GM21360 (cell line): Measurements from ENCODE around the gene GSTM4.

Experiments
- ATAC-seq: cut with Tn5 transposase; IDR thresholded peaks from one replicate; pipeline ENCODE4 v1.9.1; 2021; ENCODE audit warnings: mild to moderate bottlenecking, moderate library complexity; ENCODE audit not compliant: unreplicated experiment

The GSTM4 gene

DNA sequence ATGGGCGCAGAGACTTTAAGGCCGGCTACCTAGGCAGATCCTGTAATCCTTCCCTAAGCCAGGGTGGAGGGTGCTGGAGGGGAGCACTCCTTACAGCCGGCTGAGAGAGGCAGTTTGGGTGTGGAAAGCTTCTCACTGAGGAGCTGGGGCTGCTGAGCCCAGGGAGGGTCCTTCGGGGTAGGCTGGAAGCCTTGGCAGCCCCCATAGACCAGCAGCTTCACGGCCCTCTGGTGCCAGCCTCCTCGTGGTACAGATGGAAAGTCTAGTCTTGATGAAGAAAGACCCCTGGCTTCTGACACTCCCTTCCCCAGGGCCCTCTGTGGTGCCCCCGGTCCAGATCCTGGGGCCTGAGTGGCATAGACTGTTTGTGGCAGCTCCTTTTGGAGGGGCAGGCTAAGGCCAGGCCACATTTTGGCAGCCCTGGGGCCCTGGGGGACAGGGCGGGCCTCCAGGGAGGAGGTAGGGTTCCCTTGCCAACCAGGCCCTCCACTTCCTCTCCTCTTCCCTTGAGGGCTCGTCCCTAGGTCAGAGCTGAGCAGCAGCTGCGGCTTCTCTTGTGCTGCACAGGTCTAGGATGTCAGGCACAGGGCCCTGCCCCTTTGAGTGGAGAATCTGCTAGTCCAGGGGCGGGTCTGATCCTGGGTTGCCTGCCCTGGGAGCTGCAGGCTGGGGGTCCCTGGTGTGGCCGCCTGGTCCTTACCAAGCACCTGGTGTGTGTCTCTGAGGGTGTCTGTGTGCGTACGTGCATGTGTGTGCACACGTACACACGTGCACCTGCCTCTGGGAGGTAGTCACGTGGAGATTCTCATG is 31.5 kb upstream of the GSTM4 start:
- no peak for ATAC-seq

DNA sequence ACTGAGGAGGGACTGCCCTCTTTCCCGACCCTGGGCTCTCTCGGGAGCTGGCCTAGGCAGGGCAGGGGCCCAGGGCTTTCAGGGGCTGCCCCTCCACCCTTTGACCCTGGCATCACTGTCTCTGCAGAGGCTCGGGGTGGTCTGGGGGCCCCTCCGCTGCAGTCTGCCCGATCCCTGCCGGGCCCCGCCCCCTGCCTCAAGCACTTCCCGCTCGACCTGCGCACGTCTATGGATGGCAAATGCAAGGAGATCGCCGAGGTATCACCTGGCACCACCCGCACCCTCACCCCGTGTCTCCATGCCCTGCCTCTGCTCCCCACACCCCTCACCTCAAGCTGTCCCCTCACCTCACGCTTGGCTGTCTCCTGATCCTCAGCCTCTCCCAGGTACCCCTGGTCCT is 30.7 kb upstream of the GSTM4 start:
- no peak for ATAC-seq

DNA sequence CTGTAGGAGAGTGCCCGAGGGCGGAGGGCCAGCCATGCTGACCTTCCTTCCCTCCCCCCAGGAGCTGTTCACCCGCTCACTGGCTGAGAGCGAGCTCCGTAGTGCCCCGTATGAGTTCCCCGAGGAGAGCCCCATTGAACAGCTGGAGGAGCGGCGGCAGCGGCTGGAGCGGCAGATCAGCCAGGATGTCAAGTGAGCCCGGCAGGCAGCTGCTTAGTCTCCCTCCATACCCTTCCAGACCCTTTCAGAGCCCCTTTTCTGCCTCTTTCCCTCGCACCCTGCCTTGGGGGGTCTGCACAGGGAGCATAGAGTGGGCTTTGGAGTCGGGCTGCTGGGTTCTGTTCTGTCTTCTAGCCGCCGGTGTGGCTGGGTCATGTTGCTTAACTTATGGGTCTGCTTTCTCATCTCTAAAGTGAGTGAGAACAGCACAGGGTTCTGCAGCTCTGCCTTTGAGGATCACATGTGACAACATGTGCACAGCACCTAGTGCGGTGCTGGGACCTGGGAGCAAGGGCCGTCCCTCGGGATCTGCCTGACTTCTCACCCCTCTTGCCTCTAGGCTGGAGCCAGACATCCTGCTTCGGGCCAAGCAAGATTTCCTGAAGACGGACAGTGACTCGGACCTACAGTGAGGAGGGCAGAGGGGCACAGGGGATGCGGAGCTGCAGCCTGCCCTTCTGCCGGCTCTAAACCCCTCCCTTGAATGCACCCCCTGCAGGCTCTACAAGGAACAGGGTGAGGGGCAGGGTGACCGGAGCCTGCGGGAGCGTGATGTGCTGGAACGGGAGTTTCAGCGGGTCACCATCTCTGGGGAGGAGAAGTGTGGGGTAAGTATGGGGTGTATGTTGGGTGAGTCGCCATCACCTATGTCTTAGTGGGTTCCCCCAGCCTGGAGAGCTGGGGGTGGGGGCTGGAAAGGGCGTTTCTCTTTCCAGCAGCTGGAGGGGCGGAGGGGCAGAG is 30.0 kb upstream of the GSTM4 start:
- ATAC-seq, result no peak

DNA sequence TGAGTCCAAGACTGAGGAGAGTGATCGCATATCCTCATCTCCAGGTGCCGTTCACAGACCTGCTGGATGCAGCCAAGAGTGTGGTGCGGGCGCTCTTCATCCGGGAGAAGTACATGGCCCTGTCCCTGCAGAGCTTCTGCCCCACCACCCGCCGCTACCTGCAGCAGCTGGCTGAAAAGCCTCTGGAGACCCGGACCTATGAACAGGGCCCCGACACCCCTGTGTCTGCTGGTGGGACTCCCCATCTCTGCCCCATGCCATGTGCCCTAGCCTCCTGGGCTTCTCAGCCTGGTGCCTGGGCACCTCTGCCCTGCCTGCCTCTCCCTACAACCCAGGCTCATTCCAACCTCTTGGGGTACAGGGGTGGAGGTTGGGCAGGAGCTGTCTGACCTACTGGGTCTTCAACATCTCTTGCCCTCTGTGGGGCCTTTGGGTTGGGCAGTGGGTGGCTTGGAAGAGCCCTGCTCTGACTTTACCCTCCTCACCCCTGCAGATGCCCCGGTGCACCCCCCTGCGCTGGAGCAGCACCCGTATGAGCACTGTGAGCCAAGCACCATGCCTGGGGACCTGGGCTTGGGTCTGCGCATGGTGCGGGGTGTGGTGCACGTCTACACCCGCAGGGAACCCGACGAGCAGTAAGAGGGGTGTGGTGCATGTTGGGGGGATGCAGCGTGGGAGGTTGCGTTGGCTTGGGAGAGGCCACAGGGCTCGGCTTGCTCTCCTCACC is 29.1 kb upstream of the GSTM4 start:
- no peak for ATAC-seq

DNA sequence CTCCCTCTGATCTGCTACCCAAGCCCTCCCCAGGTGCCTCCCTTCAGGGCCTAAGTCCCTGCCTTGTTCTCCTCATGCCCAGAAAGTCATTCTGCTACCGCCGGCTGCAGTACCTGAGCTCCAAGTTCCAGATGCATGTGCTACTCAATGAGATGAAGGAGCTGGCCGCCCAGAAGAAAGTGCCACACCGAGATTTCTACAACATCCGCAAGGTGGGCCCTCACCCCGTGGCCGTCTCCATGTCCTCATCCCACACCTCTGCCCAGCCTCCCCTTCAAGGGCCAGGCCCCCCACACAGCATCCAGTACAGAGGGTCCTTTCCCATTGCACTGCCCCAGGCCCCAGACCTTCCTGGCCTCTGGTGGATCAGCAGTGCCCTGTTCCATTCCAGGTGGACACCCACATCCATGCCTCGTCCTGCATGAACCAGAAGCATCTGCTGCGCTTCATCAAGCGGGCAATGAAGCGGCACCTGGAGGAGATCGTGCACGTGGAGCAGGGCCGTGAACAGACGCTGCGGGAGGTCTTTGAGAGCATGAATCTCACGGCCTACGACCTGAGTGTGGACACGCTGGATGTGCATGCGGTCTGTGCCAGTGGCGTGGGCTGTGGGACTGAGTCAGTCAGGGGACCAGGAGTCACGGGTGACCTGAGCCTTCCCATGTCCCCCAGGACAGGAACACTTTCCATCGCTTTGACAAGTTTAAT is 28.1 kb upstream of the GSTM4 start:
- no peak for ATAC-seq

DNA sequence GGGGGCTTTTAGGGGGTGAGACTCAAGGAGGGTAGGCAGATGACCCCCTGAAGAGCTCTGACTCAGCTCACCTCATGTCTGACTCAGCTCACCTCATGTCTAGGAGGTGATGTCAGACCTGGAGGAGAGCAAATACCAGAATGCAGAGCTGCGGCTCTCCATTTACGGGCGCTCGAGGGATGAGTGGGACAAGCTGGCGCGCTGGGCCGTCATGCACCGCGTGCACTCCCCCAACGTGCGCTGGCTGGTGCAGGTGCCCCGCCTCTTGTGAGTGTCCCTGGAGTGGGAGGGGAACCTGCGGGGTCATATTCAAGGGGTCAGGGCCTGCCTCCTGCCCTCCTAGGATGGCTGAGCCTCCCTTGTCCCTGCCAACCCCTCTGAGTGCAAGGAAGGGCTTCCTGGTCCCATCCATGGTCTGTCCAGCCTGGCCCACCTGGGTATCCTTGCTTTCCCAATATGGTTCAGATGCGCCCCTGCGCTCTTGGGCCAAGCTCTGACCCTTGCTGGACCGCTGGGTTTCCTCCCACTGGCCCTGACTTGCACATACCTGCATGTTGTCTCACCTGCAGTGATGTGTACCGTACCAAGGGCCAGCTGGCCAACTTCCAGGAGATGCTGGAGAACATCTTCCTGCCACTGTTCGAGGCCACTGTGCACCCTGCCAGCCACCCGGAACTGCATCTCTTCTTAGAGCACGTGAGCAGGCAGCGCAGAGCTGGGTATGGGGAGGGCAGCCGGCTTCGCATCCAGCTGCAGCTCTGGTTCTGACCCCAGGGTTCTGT is 27.2 kb upstream of the GSTM4 start:
- ATAC-seq, result no peak

DNA sequence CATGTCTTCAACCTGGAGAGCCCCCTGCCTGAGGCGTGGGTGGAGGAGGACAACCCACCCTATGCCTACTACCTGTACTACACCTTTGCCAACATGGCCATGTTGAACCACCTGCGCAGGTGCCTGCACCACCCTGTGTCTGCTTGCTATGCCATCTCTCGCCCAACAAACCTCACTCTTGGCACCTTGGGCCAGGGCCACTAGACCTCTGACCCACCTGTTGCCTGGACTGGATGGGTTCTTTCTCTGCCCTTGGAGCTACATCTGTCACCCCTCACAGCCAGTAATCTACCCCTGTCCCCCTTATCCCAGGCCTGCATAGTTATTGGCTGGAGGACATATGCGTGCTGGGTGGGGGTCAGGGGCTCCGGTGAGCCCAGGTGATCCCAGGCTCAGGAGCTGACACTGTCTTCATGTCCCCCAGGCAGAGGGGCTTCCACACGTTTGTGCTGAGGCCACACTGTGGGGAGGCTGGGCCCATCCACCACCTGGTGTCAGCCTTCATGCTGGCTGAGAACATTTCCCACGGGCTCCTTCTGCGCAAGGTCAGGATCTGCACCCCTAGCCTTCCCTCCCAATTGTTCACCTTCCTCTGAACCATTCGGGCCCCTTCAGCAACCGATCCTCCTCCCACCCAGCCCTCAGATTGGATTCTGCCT is 26.4 kb upstream of the GSTM4 start:
- ATAC-seq, result no peak

DNA sequence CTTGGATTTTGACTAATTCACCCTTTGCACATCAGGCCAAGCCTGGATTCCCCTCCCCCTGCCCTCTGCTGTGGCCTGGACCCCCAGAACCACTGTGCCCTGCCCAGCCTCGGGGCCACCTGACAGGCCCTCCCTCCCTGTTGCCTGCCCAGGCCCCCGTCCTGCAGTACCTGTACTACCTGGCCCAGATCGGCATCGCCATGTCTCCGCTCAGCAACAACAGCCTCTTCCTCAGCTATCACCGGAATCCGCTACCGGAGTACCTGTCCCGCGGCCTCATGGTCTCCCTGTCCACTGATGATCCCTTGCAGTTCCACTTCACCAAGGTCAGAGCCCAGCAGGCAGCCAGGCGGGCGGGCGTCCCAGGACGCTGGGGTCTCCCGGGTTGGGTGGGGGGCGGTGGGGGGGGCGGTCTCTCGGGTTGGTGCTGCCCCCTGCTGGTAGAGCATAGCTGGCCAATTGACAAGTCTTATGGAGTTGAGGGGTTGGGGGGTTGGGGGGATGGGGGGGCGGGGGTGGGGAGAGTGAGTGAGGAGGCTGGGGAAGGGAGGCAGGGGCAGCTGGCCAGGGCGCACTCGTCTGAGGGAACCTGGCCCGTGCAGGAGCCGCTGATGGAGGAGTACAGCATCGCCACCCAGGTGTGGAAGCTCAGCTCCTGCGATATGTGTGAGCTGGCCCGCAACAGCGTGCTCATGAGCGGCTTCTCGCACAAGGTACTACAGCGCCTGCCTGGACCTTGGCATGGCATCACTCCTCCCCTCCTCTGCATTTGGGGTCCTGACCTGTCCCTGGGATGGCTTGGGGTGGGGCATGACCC is 25.6 kb upstream of the GSTM4 start:
- ATAC-seq, result no peak

DNA sequence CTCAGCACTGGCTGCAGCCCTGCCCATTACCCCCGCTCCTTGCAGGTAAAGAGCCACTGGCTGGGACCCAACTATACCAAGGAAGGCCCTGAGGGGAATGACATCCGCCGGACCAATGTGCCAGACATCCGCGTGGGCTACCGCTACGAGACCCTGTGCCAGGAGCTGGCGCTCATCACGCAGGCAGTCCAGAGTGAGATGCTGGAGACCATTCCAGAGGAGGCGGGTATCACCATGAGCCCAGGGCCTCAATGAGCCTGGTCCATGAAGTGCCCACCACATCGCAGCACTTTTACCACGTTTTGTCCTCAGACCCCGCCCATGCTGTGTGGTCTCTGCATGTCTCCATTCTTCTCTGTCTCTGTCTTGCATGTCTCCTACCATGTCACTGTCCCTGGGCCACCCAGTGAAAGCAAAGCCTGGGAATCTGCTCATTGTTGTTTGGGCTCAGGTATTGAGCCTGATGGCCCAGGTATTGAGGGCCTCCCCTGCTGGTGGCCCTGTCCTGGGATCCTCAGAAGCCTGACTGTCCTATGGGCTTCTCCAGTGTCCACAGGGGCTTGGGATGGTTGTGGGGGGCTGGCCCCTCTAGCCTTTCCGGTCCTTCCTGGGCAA is 24.9 kb upstream of the GSTM4 start:
- ATAC-seq, result no peak

DNA sequence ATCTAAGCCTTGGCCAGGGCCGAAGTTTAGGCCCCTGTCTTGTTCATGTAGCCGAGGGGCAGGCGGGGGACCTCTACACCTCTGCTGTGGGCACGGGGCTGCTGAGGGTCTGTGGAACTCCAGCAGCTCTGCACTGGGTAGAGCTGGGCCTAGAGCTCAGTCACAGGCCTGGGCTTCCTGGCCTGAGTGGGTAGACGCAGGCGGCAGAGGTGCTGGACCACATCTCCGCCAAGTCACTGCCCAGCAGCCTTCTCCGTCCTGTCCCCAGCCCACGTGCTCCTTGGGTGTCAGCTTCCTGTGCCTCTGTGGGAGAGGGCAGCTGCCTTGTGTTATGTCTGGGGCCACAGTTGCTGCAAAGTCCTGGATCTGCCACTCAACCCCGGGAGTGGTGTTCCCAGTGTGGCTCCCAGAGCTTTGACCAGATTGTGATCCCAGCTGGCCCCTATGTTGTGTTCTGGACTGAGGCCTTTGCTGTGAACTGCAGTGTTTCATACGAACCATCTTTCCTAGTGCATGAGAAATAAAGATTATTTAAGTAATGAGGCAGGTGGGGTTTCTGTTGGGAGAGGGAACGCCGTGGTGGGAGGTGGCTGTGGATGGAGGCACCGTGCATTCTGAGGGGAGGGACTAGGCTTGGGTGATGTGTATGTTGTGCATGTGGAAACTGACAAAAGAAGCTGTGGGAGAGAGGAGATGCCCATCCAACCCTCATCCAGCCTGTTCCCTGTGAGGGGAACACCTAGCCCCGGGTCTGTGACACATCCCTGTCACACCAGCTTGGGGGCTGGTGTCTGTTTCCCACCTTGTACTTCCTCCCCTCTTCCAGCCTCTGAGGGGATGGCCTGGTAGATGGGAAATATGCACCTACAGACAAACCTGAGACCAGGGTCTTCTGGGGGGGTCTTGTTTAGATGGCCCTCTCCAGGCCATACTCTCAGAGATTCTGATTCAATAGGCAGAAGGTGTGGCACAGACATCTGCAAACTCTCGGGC is 24.1 kb upstream of the GSTM4 start:
- ATAC-seq, result no peak

DNA sequence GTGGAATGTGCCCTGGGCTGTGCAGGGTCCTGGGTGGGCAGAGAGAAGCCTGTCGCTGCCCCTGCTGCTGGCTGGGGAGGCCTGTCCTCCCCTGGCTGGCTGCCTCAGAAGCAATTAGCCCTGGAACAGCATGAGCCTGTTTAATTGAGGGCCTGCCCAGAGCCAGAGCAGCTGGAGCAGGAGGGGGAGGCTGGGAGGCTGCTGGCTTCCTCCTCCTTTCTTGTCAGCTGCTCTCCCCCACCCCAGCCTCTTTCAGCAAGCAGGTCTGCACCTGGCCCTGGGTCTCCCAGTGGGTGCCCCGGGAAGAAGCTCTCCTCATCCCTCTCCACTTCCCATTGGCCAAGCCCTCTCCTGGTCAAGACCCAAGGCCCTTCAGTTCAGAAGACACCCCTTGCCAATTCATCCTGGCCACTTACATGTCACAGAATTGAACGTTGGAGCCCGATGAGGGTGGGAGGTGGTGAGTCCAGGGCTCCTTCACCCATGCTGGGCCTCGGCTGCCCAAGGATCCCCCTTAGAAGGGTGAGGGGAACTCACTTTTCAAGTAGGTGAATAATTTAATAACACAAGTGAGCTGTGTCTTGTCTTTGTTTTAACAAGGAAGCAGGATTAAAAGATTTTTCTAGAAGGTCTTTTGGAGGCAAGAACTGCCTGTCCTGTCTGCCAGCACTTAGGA is 23.1 kb upstream of the GSTM4 start:
- no peak for ATAC-seq

DNA sequence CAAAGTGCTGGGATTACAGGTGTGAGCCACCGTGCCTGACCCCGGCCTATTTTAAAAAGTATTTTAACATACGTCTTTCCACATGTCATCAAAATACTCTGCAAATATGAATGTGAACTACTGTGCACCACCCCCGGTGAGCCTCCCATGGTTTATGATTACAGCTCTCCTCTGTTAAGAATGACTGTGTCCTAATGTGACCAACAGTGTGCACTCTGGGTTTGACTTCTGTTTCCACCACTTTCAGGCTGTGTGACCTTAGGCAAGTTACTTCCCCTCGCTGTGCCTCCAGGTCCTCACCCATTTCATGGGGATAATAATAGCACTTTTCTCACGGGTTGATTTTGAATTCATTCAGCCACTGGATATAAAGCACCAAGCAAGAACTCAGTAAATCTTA is 21.6 kb upstream of the GSTM4 start:
- ATAC-seq, result no peak

DNA sequence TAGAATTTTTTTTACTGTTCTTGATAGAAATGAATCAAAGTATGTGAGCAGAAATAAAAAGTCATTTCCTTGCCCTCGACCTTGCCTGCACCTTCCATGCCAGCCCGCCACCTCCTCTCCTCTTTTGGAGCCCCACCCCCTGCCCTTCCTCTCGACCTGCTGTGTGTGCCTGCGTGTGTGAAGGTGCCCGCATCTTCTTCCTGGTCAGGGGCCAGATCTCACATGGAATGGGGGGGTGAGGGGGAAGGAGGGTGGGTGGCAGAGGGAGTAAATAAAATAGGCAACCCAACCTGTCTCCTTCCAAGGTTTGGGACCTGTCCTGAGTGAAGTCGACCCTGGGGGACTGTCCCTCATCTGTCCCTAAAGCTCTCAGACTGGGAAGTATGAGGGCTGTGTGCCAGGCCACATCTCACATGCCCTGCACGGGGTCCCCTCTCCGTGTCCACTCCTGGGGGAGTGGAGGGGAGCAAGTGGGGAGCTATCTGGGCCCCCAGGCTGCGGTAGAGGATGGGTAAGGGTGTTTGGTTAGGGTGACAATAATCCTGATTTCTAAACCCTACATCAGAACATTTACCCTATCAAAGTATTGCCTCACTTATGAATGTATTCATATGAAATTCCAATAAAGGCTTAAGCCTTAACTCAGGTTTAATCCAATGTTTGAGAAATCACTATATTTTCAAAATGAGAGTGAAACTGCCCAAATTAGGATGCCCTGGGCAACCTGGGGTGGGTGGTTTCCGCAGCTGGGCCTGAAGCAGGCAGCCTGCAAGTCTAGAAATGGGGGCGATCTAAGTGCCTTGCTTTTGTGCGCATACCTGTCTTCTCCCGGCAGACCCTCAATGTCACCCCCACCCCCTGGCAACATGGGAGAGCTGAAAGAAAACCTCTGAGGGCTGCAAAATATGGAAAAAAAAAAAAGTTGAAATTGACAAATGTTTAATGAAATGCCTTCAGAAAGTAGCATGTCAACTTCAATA is 20.8 kb upstream of the GSTM4 start:
- ATAC-seq, result no peak

DNA sequence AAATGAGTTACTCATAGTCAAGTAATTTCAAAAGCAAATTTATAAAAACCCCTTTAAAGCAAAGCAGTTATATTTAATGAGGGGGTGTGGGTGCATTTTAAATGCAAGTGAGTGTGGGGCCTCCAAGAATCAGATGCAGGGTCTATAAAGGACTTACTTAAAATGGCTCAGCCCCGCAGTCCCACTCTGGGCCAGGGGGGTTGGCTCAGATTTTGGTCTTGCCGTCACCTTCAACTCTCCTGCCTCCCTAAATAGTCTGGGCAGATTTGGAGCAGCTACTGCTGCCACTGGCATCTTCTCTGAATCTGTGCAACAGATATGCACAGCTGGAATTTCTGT is 20.1 kb upstream of the GSTM4 start:
- no peak for ATAC-seq

DNA sequence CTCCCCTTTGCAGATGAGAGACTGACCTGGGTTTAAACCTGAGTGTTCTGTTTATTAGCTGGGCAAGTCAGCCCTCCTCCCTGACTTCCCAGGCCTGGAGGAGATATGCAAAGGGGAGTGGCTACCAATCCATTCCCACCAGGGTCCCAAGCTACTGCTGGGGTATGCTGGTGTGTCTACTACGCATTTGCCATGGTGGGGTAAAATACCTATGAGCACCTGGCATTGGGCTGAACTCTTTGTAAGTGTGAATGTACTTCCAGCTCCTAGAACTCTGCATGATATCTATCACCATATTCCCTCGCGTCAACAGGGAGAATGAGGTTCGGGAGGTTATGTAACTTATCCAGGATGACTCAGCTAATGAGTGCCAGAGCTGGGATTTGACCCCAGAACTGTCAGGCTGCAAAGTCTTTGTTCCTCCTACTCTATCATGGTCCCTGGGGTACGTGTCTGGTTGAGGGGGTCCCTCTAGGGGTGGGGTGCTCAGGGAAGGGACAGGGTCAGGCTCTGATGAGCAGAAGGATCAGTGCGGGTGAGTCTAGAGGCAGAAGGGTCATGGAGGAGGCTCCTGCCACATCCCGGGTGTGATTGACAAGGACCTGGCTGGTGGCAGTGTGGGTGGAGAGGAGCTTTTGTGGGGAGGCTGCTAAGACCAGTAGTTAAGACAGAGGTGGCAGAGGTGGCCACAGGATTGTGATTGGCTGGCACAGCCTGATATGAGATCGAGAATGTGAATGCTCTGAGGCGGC is 19.5 kb upstream of the GSTM4 start:
- ATAC-seq, result no peak
